Measurements from ENCODE around the gene RARA. TPM values are rescaled to one million over a fixed set of nuclear protein-coding genes. Genes with fewer than 3 reads are reported as not detected.

Gene RARA
- total and polyA plus RNA-seq, 2 experiments from 2014 or later: 7.4 to 15.9 TPM

GRCh38 chr17:40338941-40339649, 30.1 kb downstream of the RARA start:
- H3K4me2 ChIP-seq: no peak overlapping the region
- no peak for ATAC-seq
- no peak for DNase-seq (ENCODE audit: low spot score)
- no peak overlapping the region for H2AFZ ChIP-seq
- peaks cover 40% of the 10 kb centered on the region for H3K27me3 ChIP-seq (ENCODE audit: insufficient read depth)
- peaks cover 24% of the 10 kb centered on the region for H3K4me1 ChIP-seq (ENCODE audit: insufficient read depth)
- peaks cover 32% of the 10 kb centered on the region for H4K20me1 ChIP-seq (replicated peaks; ENCODE audit: insufficient read depth)
- peaks cover 36% of the 10 kb centered on the region for H3K4me1 Mint-ChIP-seq
- no peaks in the 10 kb centered on the region; the same call in 2 of the 3 replicates for H3K36me3 Mint-ChIP-seq (ENCODE audit: low read depth)
- no peak overlapping the region for H3K27ac ChIP-seq (ENCODE audit: low read depth)
- TF ChIP-seq POLR2AphosphoS5 (IDR thresholded peaks at IDR 0.05; ENCODE audit: low read depth): no peak
- no peak for TF ChIP-seq JUNB (IDR thresholded peaks at IDR 0.05; ENCODE audit: unreplicated experiment)
- no peak for TF ChIP-seq ZNF331 (CRISPR knock-in tag; IDR thresholded peaks at IDR 0.05; ENCODE audit: low read depth)
- no peak for TF ChIP-seq ETS1 (IDR thresholded peaks at IDR 0.05)
- no peak for TF ChIP-seq EZH2phosphoT487 (IDR thresholded peaks at IDR 0.05; ENCODE audit: unreplicated experiment)
- no peak for TF ChIP-seq REST (IDR thresholded peaks at IDR 0.05; ENCODE audit: unreplicated experiment)
- TF ChIP-seq STAT1 (IDR thresholded peaks at IDR 0.05; ENCODE audit: unreplicated experiment): no peak
- no peaks in the 10 kb centered on the region for H3K9me3 Mint-ChIP-seq
- no peak overlapping the region for H3K27ac Mint-ChIP-seq
- peaks cover 49% of the 10 kb centered on the region for H3K27me3 Mint-ChIP-seq (ENCODE audit: insufficient read depth, low read depth, poor library complexity)
- no peaks in the 10 kb centered on the region for H3K9me2 ChIP-seq (ENCODE audit: insufficient read depth)
- no peaks in the 10 kb centered on the region; the same call in 1 of the 2 replicates for H3K36me3 ChIP-seq (ENCODE audit: insufficient read depth)
- no peak overlapping the region; the same call in 2 of the 3 replicates for H3K4me3 Mint-ChIP-seq
- 0 out of 2 replicates have a peak, but pooled peaks cover 9% of the 10 kb centered on the region for H3K79me2 ChIP-seq (replicated peaks; ENCODE audit: insufficient read depth)
- no peak overlapping the region for H3K4me3 ChIP-seq
- H3F3A ChIP-seq (replicated peaks; ENCODE audit: low read depth): peaks cover 17% of the 10 kb centered on the region; the same call in 1 of the 2 replicates

GRCh38 chr17:40340327-40340726, 31.3 kb downstream of the RARA start:
- H3K27ac Mint-ChIP-seq: no peak overlapping the region
- Histone ChIP-seq H3K4me3 (no peak overlapping the region), H3K27ac (ENCODE audit: low read depth) (no peak overlapping the region)
- TF ChIP-seq POLR2AphosphoS5 (IDR thresholded peaks at IDR 0.05; ENCODE audit: low read depth) (no peak), STAT1 (IDR thresholded peaks at IDR 0.05; ENCODE audit: unreplicated experiment) (no peak), ZNF462 (CRISPR knock-in tag; IDR thresholded peaks at IDR 0.05) (no peak), EZH2phosphoT487 (IDR thresholded peaks at IDR 0.05; ENCODE audit: unreplicated experiment) (no peak), ZNF114 (CRISPR knock-in tag; IDR thresholded peaks at IDR 0.05) (no peak), NANOG (IDR thresholded peaks at IDR 0.05; ENCODE audit: borderline replicate concordance) (no peak)

More at GRCh38 chr17:40340327-40340726, 31.3 kb downstream of the RARA start:
- peaks cover 33% of the 10 kb centered on the region for H3K4me1 ChIP-seq (ENCODE audit: insufficient read depth)
- H3K4me3 Mint-ChIP-seq: no peak overlapping the region; the same call in 1 of the 3 replicates
- peaks cover 45% of the 10 kb centered on the region for H3K4me1 Mint-ChIP-seq
- no peaks in the 10 kb centered on the region; the same call in 2 of the 3 replicates for H3K36me3 Mint-ChIP-seq (ENCODE audit: low read depth)
- H3K36me3 ChIP-seq (ENCODE audit: insufficient read depth): no peaks in the 10 kb centered on the region; the same call in 1 of the 2 replicates
- H3F3A ChIP-seq (replicated peaks; ENCODE audit: low read depth): peaks cover 25% of the 10 kb centered on the region; the same call in 1 of the 2 replicates
- H3K4me2 ChIP-seq: peak overlapping the region; percentile 99; the same call in 1 of the 2 replicates
- H3K9me3 Mint-ChIP-seq: no peaks in the 10 kb centered on the region
- peaks cover 9% of the 10 kb centered on the region; the same call in 1 of the 2 replicates for H3K79me2 ChIP-seq (replicated peaks; ENCODE audit: insufficient read depth)
- H4K20me1 ChIP-seq (replicated peaks; ENCODE audit: insufficient read depth): peaks cover 32% of the 10 kb centered on the region
- peaks cover 60% of the 10 kb centered on the region for H3K27me3 Mint-ChIP-seq (ENCODE audit: insufficient read depth, low read depth, poor library complexity)
- peaks cover 48% of the 10 kb centered on the region for H3K27me3 ChIP-seq (ENCODE audit: insufficient read depth)
- ATAC-seq (no peak), DNase-seq (ENCODE audit: low spot score) (no peak)
- H3K9me2 ChIP-seq (ENCODE audit: insufficient read depth): no peaks in the 10 kb centered on the region
- H2AFZ ChIP-seq: no peak overlapping the region
